ENCODE data around the gene FGD6.

Gene FGD6

GRCh38 chr12:95231190-95231589, 13.9 kb upstream of the FGD6 start:
- Histone ChIP-seq H3K9me3 (no peaks in the 10 kb centered on the region), H3K27me3 (no peaks in the 10 kb centered on the region), H3K27ac (no peak overlapping the region), H3K4me3 (no peak overlapping the region), H3K4me1 (peaks cover 0 to 54% (median 8%) of the 10 kb centered on the region in 4 donors), H3K36me3 (peaks cover 0 to 4% (median 0%) of the 10 kb centered on the region in 3 donors)
- DNase-seq = no peak
- TF ChIP-seq CTCF (IDR thresholded peaks at IDR 0.05) = no peak
- intact Hi-C loops (cut with DNase I; ENCODE audit: low total_unique reads) = no loop called here

GRCh38 chr12:95230313-95230712, 13.0 kb upstream of the FGD6 start:
- H3K4me3 ChIP-seq = no peak overlapping the region
- no peak for DNase-seq
- no peak for TF ChIP-seq CTCF (IDR thresholded peaks at IDR 0.05)
- H3K9me3 ChIP-seq = no peaks in the 10 kb centered on the region
- H3K4me1 ChIP-seq = peaks cover 0 to 63% (median 9%) of the 10 kb centered on the region in 4 donors
- peak overlapping the region in 1 of 2 donors; percentile 36 for H3K27ac ChIP-seq
- peaks cover 0 to 5% (median 3%) of the 10 kb centered on the region in 3 donors for H3K36me3 ChIP-seq
- H3K27me3 ChIP-seq = no peaks in the 10 kb centered on the region
- intact Hi-C loops (cut with DNase I; ENCODE audit: low total_unique reads) = no loop called here

GRCh38 chr12:95229636-95230035, 12.4 kb upstream of the FGD6 start:
- H3K4me1 ChIP-seq = peaks cover 0 to 70% (median 9%) of the 10 kb centered on the region in 4 donors
- intact Hi-C loops (cut with DNase I; ENCODE audit: low total_unique reads) = no loop called here
- H3K4me3 ChIP-seq = no peak overlapping the region
- H3K9me3 ChIP-seq = no peaks in the 10 kb centered on the region
- H3K27ac ChIP-seq = peak overlapping the region in 1 of 2 donors; percentile 36
- H3K36me3 ChIP-seq = peaks cover 0 to 10% (median 9%) of the 10 kb centered on the region in 3 donors
- no peaks in the 10 kb centered on the region for H3K27me3 ChIP-seq
- DNase-seq = no peak
- no peak for TF ChIP-seq CTCF (IDR thresholded peaks at IDR 0.05)

GRCh38 chr12:95228617-95229016, 11.3 kb upstream of the FGD6 start:
- H3K4me1 ChIP-seq = peaks cover 0 to 76% (median 11%) of the 10 kb centered on the region in 4 donors
- no peak for DNase-seq
- H3K4me3 ChIP-seq = no peak overlapping the region
- H3K9me3 ChIP-seq = no peaks in the 10 kb centered on the region
- no peak for TF ChIP-seq CTCF (IDR thresholded peaks at IDR 0.05)
- no peak overlapping the region for H3K27ac ChIP-seq
- H3K36me3 ChIP-seq = peaks cover 0 to 9% (median 6%) of the 10 kb centered on the region in 3 donors
- intact Hi-C loops (cut with DNase I; ENCODE audit: low total_unique reads) = no loop called here
- H3K27me3 ChIP-seq = no peaks in the 10 kb centered on the region

GRCh38 chr12:95227818-95228356, 10.6 kb upstream of the FGD6 start:
- Histone ChIP-seq H3K9me3 (no peaks in the 10 kb centered on the region), H3K36me3 (peaks cover 0 to 9% (median 6%) of the 10 kb centered on the region in 3 donors), H3K4me3 (no peak overlapping the region), H3K27ac (no peak overlapping the region), H3K4me1 (peaks cover 0 to 80% (median 11%) of the 10 kb centered on the region in 4 donors), H3K27me3 (no peaks in the 10 kb centered on the region)
- intact Hi-C loops (cut with DNase I; ENCODE audit: low total_unique reads) = no loop called here
- no peak for TF ChIP-seq CTCF (IDR thresholded peaks at IDR 0.05)
- DNase-seq = no peak
